GM12873 (cell line): ENCODE measurements around the gene GRM4.

Experiments used
- TF ChIP-seq, protein P1 (sequence below): IDR thresholded peaks from 2 replicates; pipeline ENCODE4 v1.5.1; 2012; ENCODE audit warnings: low read depth, mild to moderate bottlenecking, moderate library complexity, low read length, control low read depth; ENCODE audit not compliant: insufficient read depth; ENCODE audit errors: missing control alignments

The GRM4 gene

GRCh38 chr6:33985947-33986346, 159.9 kb downstream of the GRM4 start:
- TF ChIP-seq, protein P1, sequence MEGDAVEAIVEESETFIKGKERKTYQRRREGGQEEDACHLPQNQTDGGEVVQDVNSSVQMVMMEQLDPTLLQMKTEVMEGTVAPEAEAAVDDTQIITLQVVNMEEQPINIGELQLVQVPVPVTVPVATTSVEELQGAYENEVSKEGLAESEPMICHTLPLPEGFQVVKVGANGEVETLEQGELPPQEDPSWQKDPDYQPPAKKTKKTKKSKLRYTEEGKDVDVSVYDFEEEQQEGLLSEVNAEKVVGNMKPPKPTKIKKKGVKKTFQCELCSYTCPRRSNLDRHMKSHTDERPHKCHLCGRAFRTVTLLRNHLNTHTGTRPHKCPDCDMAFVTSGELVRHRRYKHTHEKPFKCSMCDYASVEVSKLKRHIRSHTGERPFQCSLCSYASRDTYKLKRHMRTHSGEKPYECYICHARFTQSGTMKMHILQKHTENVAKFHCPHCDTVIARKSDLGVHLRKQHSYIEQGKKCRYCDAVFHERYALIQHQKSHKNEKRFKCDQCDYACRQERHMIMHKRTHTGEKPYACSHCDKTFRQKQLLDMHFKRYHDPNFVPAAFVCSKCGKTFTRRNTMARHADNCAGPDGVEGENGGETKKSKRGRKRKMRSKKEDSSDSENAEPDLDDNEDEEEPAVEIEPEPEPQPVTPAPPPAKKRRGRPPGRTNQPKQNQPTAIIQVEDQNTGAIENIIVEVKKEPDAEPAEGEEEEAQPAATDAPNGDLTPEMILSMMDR: no peak

DNA sequence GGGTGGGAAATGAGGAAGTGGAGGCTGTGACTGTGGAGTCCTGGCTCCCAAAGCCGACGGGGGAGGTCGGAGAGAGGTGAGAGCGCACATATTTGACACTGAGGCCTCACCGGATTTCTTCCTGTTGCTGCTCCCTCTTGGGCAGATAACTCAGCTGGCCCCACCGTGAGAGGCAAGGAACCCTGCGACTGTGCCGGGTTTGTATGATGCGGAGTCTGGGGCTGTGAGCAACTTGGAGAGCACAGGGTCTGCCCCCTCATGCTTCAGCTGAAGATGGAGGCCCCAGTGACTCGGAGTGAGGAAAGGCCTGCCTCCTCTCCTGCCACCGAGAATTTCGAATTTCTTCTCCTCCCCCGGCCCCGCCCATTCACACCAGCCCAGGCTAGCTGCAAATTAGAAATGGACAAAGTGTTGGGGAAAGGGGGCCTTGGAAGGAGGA, 160.6 kb downstream of the GRM4 start:
- TF ChIP-seq, protein P1: no peak

GRCh38 chr6:33984466-33985312, 161.2 kb downstream of the GRM4 start:
- TF ChIP-seq, protein P1: no peak

DNA sequence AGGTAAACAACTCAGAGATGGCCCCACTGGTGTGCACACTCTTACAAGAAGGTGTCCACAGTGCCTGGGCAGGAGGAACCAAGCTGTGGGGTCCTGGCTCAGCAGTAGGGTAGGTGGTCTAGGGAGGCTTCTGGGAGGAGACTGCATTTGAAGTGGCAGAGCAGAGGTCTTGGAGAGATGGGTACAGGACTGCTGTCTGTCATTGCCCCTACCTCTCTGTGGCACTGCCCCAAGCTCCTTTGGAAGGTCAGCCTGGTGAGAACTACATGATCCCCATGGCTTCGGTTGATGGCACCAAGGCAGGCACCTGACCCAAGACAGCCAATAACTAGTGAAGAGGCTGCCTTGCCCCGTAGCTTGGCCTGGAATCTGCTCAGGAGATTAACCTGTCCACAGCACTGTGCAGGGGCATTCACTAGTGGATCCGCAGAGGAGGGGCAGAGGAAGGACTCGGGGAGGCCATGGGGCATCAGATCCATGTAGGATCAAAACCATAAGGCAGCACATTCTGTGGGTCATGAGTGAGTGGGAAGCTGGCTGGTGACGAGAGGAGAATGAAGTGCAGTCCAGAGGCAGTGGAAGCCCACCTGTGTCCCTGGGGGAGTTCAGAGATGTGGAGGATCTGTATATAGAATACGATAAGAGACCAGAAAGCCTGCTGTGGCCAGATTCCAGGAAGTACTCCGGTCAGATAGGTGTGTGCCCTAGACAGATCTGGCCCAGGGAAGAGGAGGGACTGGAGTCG, 162.0 kb downstream of the GRM4 start:
- TF ChIP-seq, protein P1: no peak

DNA sequence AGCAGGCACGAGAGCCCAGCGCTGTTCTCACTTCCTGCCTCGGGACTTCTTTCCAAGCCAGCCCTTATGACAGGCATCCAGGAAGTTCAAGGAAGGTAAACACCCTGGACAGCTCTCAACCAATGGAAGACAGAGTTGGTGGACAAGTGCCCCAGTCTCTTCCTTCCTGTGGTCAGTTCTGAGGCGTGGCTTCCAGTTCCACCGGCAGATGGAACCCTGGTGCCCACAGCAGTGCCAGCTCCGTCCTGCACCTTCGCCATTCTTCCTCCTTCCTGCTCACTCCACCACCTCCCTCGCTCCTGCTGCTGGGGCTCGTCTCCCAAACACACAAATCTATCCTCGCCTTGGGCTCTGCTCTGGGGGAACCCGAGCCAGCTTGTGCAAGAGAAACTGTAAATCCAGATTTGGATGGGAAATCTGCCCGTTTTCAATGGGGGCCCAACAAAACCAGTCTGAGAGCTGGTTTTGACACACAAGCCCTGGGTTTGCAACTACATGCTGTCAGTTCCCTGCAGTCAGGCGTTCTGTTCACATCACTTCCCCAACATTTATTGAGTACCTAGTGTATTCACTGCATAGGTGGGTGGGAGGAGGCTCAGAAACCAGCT, 162.7 kb downstream of the GRM4 start:
- TF ChIP-seq, protein P1: no peak

DNA sequence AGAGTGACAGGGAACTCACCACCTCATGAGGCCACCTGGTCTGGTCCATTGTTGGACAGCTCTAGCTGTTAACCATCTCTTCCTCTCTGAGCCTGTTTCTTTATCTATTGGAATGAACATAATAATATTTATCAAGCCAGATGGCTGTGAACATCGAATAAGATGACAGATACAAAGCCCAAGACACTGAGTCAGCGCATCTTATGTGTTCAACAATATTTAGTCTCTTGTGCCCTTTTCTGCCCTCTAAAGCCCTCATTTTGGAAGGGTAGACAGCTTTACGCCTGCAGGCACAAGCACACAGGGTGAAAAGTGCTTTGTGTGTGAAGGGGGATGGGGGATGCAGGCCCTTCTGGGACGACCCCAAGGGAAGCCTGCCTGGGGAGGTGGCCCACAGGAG, 164.0 kb downstream of the GRM4 start:
- TF ChIP-seq, protein P1: no peak

GRCh38 chr6:33981421-33981820, 164.5 kb downstream of the GRM4 start:
- TF ChIP-seq, protein P1: no peak
